Coronary artery (tissue), 2 donors: Measurements from ENCODE around the gene PPFIBP2.
A peak's percentile ranks its signal among the peaks of the same experiment; 100 is the strongest.

Experiments
- DNase-seq: peaks from one replicate; pipeline ENCODE4 v3.0.0-alpha.2; 2017; ENCODE audit warnings: low spot score
- H3K27ac ChIP-seq, 2 donors: fragments of 200-600 bp; sonication (generic); one replicate each; pipeline ENCODE4 v1.5.1; 2016 to 2019
- H3K4me3 ChIP-seq: fragments of 200-600 bp; sonication (generic); 2 replicates; pipeline ENCODE4 v1.5.1; 2016; ENCODE audit warnings: mild to moderate bottlenecking, moderate library complexity
- TF ChIP-seq, protein P1 (sequence below): fragments of 200-600 bp; sonication (generic); IDR thresholded peaks from one replicate; pipeline ENCODE4 v1.5.1; 2019; ENCODE audit warnings: antibody characterized with exemption

Gene PPFIBP2

DNA sequence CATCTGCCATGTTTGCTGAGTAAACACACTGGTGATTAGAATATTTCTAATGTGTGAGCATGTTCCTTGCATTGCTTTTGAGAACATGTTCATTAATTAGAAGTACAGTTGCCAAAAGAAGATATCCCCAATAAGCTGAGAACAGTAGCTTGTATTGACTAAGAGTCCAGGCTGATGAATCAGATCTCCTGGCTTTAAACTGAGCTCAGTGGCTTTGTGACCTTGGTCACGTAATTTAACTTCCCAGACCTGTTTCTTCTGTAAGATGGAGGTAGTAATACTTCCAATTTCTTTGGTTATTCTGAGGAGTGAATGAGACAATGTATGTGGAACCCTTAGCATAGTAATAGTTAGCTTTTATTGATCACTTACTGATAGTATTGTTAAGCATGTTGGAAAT, 97.6 kb downstream of the PPFIBP2 start:
- Histone ChIP-seq H3K4me3 (no peak overlapping the region), H3K27ac (no peak overlapping the region)
- TF ChIP-seq, protein P1, sequence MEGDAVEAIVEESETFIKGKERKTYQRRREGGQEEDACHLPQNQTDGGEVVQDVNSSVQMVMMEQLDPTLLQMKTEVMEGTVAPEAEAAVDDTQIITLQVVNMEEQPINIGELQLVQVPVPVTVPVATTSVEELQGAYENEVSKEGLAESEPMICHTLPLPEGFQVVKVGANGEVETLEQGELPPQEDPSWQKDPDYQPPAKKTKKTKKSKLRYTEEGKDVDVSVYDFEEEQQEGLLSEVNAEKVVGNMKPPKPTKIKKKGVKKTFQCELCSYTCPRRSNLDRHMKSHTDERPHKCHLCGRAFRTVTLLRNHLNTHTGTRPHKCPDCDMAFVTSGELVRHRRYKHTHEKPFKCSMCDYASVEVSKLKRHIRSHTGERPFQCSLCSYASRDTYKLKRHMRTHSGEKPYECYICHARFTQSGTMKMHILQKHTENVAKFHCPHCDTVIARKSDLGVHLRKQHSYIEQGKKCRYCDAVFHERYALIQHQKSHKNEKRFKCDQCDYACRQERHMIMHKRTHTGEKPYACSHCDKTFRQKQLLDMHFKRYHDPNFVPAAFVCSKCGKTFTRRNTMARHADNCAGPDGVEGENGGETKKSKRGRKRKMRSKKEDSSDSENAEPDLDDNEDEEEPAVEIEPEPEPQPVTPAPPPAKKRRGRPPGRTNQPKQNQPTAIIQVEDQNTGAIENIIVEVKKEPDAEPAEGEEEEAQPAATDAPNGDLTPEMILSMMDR: no peak
- no peak for DNase-seq

DNA sequence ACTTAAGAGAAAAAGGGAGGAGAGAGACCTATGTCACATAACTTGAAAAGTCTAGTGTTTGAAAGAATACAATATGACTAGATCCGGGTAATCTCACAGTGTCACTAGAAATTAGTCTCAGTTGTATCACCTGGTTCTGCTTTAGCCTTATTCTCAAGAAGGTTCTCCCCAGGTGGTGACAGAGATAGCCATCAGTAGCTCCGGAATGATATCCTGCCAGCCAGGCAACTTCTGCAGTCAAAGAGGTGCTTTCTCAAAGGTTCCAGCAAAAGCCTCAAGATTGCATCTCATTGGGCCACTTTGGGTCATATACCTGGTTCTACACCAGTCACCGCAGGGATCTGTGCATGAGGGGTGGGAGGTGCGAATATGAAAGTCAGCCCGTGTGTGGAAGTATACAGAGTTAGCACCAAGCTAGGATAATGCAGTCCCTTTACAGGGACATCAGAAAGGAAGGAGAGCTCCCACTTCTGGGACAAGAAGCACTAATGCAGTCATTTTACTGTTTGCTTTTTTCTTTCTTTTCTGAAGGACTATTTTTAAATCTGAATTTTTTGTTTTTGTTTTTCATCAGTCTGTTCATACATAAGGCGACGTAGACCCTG, 98.4 kb downstream of the PPFIBP2 start:
- Histone ChIP-seq H3K27ac (peak overlapping the region in 1 of 2 donors; percentile 46), H3K4me3 (no peak overlapping the region)
- DNase-seq: no peak
- TF ChIP-seq, protein P1: no peak

DNA sequence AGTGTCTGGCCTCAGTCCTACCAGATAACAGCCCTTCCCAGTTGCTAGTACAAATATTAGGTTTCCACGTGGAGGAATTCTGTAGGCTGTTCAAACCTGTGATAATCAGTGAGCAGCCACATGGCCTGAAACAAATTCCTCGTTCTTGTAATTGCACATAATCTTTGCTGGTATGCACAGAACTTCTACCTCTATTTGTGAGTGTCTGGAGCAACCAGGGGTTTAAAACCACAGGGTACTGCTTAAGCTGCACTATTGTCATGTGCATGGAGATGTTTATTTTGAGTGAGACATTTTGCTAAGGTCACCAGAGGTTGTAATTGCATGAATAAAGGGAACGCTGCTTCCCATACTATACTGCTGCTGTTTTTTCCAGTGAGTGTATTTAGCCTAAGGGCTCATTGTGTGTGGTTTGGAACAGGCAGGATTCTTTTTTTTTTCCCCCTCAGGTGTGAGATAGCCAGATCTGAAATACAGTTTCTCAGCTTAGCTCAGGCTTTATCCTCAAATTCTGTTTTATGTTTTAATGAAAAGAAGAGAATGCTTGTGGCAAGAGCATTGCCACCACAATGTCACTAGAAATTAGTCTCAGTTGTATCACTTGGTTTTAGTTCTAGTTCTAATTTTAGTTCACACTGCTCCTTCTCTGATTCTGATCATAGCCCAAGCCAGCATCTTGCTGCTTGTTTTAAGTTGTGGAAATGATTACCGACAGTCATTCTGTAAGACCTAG, 99.0 kb downstream of the PPFIBP2 start:
- no peak for DNase-seq
- peak overlapping the region; percentile 9 to 47 for H3K27ac ChIP-seq
- no peak overlapping the region for H3K4me3 ChIP-seq
- TF ChIP-seq, protein P1: no peak

DNA sequence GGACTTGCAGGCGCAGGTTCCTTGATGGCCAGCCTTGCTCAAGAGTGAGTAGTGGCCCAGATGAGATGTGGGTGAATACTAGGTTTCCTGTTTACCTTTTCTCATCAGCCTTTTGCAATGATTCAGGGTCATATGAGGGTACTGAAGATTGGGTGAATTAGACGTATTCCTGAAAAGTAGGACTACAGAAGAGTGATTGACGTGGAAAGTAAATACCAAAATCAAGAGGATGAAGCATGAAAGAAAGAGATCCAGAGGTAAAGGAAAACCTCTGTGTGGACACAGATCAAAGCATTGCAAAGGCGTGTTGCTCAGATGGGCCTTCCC, 99.6 kb downstream of the PPFIBP2 start:
- H3K27ac ChIP-seq: peak overlapping the region; percentile 9 to 47
- TF ChIP-seq, protein P1: no peak
- no peak for DNase-seq
- no peak overlapping the region for H3K4me3 ChIP-seq

DNA sequence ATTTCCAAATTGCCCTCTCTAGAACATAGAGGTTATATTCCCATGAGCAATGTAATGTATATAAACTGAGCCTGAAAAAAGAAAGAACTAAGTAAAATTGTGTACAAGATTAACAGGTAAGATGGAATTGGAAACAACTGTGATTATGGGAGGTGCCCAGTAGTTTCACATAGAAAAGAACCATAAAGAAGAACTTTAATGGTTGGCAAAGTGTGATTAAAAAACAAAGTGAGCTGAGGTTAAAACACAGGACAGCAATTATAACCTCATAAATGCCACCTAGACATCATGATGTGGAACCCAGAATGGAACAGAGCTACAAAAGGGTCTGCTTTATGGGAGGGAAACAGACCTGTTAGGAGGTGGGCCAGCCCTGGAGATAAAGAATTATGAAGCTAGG, 100.9 kb downstream of the PPFIBP2 start:
- no peak for DNase-seq
- Histone ChIP-seq H3K4me3 (no peak overlapping the region), H3K27ac (no peak overlapping the region)
- TF ChIP-seq, protein P1: no peak

DNA sequence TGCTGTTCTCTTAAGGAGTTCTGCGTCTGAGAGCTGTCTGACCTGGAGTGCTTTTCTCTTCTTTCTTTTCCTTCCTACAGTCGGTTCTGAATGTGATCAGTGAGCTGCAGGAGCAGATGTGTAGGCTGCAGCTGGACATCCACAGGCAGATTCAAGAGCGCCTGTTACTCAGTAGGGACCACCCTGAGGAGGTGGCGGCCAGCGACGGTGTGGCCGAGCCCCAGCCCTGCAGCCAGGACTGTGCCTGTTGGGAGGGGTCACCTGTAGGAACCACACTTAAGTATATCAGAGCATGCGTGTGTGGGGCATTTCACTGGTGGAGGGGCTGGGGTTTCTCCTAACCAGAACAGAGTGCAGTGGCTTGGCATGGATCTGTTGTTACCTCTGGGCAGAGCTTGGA, 103.2 kb downstream of the PPFIBP2 start:
- Histone ChIP-seq H3K27ac (no peak overlapping the region), H3K4me3 (no peak overlapping the region)
- DNase-seq: peak; percentile 59
- TF ChIP-seq, protein P1: no peak

DNA sequence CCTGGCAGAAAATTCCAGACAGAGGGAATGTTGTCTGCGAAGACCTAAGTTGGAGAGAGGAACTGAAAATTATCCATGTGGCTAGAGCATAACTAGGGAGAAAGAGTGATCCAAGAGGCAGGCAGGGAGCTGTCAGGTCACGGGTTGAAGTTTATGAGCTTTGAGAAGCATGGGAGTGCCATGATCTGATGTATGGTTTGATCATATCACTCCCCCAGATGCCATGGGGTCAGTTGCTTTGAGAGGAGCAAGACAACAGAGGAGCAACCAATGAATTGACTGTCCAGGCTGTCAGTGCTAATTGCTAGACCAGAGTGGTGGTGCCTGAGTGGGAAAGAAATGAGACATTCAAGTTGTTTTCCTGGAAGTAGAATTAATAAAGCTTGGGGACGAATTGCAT, 105.5 kb downstream of the PPFIBP2 start:
- DNase-seq: no peak
- no peak overlapping the region for H3K4me3 ChIP-seq
- H3K27ac ChIP-seq: no peak overlapping the region
- TF ChIP-seq, protein P1: no peak
